Mesendoderm (in vitro differentiated cells): ENCODE data around the gene PRR30.

Experiments
- DNase-seq: peaks from one replicate; pipeline ENCODE4 v3.0.0; 2013
- H2AK5ac ChIP-seq: 2 replicates; pipeline ENCODE4 v1.6.1; 2013; ENCODE audit warnings: low read length, inconsistent platforms
- H2BK120ac ChIP-seq: 2 replicates; pipeline ENCODE4 v1.6.1; 2013; ENCODE audit warnings: low read depth, mild to moderate bottlenecking, low read length, moderate library complexity, mixed read lengths
- H2BK15ac ChIP-seq: replicated peaks from 2 replicates; pipeline ENCODE4 v1.6.1; 2013; ENCODE audit warnings: low read depth, mild to moderate bottlenecking, moderate library complexity
- H2BK5ac ChIP-seq: 2 replicates; pipeline ENCODE4 v1.6.1; 2013; ENCODE audit warnings: low read length, inconsistent platforms
- H3K18ac ChIP-seq: 2 replicates; pipeline ENCODE4 v1.6.1; 2013; ENCODE audit warnings: mild to moderate bottlenecking, low read length, mixed read lengths
- H3K23ac ChIP-seq: one replicate; pipeline ENCODE4 v1.6.1; 2013; ENCODE audit warnings: low read length
- H3K27ac ChIP-seq: 2 replicates; pipeline ENCODE4 v1.5.1; 2013; ENCODE audit warnings: low read depth, mild to moderate bottlenecking, inconsistent platforms, low read length, moderate library complexity
- H3K27me3 ChIP-seq: 2 replicates; pipeline ENCODE4 v1.6.1; 2013; ENCODE audit warnings: low read length, control low read depth, mild to moderate bottlenecking, inconsistent platforms; ENCODE audit not compliant: insufficient read depth, poor library complexity
- H3K36me3 ChIP-seq: 2 replicates; pipeline ENCODE4 v1.6.1; 2013; ENCODE audit warnings: low read length, inconsistent platforms; ENCODE audit not compliant: control insufficient read depth, insufficient read depth
- H3K4ac ChIP-seq: one replicate; pipeline ENCODE4 v1.6.1; 2013; ENCODE audit warnings: low read depth, mild to moderate bottlenecking, low read length, moderate library complexity
- H3K4me1 ChIP-seq: 2 replicates; pipeline ENCODE4 v1.6.1; 2013; ENCODE audit warnings: low read depth, low read length, inconsistent platforms; ENCODE audit not compliant: control insufficient read depth
- H3K4me2 ChIP-seq: 2 replicates; pipeline ENCODE4 v1.6.1; 2013; ENCODE audit warnings: low read length
- H3K4me3 ChIP-seq: 2 replicates; pipeline ENCODE4 v1.5.1; 2013; ENCODE audit warnings: mild to moderate bottlenecking, low read length
- H3K56ac ChIP-seq: one replicate; pipeline ENCODE4 v1.6.1; 2013; ENCODE audit warnings: low read length
- H3K79me1 ChIP-seq: 2 replicates; pipeline ENCODE4 v1.6.1; 2013; ENCODE audit warnings: low read length, inconsistent platforms
- H3K79me2 ChIP-seq: 2 replicates; pipeline ENCODE4 v1.6.1; 2013; ENCODE audit warnings: mild to moderate bottlenecking, low read length; ENCODE audit not compliant: control insufficient read depth, insufficient read depth
- H3K9ac ChIP-seq: 2 replicates; pipeline ENCODE4 v1.6.1; 2013; ENCODE audit warnings: low read length, inconsistent platforms
- H4K5ac ChIP-seq: one replicate; pipeline ENCODE4 v1.6.1; 2013; ENCODE audit warnings: low read length
- H4K8ac ChIP-seq: one replicate; pipeline ENCODE4 v1.6.1; 2013; ENCODE audit warnings: low read depth, mild to moderate bottlenecking, control low read depth, low read length, moderate library complexity
- WGBS: extraction: QIAGEN DNeasy Blood & Tissue Kit; methylation state at CpG from one replicate; pipeline ENCODE4 v1.1.7; 2013; ENCODE audit warnings: low lambda C conversion rate, missing lambda C conversion rate; ENCODE audit not compliant: insufficient coverage; ENCODE audit errors: extremely low coverage; 5-methylcytosine and 5-hydroxymethylcytosine counted together

Gene PRR30

DNA sequence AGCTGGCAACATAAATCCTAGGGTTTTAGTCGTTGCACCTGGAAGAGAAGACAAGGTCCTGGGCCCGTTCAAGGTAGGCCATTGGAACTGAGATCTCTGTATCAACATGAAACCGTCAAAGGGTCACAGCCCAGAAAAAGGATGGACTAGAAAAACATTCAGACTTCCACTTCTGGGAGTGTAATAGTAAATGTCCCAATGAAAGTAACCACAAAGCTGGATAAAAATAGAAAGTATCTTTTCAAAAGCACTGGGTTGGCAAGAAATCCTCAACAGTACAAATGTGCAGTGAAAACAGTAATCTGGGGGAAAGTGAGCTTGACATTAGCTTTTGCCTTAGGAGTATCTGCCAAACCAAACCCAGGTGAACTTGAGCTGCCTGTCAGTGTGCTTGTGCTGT is 33.2 kb downstream of the PRR30 start:
- no peak overlapping the region for H3K9ac ChIP-seq
- H3K27me3 ChIP-seq = no peaks in the 10 kb centered on the region
- no peak overlapping the region for H3K56ac ChIP-seq
- no peaks in the 10 kb centered on the region for H3K4me1 ChIP-seq
- no peak overlapping the region for H2BK5ac ChIP-seq
- H3K18ac ChIP-seq = no peak overlapping the region
- WGBS = no CpG with 5 or more reads among the region's 3 CpGs
- no peak overlapping the region for H4K5ac ChIP-seq
- H4K8ac ChIP-seq = no peak overlapping the region
- no peak overlapping the region for H3K4me3 ChIP-seq
- H2BK120ac ChIP-seq = no peak overlapping the region
- H3K27ac ChIP-seq = no peak overlapping the region
- no peaks in the 10 kb centered on the region for H3K79me2 ChIP-seq
- no peaks in the 10 kb centered on the region for H3K79me1 ChIP-seq
- H3K23ac ChIP-seq = no peak overlapping the region
- H3K36me3 ChIP-seq = no peaks in the 10 kb centered on the region
- H2AK5ac ChIP-seq = no peak overlapping the region
- H3K4me2 ChIP-seq = no peak overlapping the region
- DNase-seq = no peak
- H2BK15ac ChIP-seq = no peak overlapping the region
- no peak overlapping the region for H3K4ac ChIP-seq

DNA sequence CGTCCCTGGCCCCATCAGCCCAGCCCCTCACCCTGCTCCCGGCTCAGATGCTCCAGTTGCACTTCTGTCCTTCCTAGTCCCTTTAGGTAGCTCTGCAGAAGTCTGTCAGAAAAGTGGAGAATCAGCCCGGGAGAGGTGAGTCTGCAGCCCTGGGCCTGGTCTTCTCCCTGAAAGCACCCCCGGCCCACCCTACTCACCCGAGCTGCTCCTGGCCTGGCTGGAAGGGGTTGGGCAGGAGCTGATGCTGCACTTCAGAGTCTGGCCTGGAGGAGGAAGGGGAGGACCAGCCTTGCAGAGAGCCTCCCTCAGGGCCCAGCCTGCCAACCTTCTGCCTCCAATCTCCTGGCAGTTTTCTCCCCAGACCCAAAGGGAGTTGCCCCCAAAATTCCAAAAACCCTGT is 36.9 kb downstream of the PRR30 start:
- Histone ChIP-seq H3K79me1 (no peaks in the 10 kb centered on the region), H3K9ac (no peak overlapping the region), H4K5ac (no peak overlapping the region), H3K4me2 (no peak overlapping the region), H3K23ac (no peak overlapping the region), H3K27me3 (no peaks in the 10 kb centered on the region), H4K8ac (no peak overlapping the region), H3K4ac (no peak overlapping the region), H2BK5ac (no peak overlapping the region), H3K36me3 (no peaks in the 10 kb centered on the region), H3K18ac (no peak overlapping the region), H2AK5ac (no peak overlapping the region), H2BK120ac (no peak overlapping the region), H3K79me2 (no peaks in the 10 kb centered on the region), H3K56ac (no peak overlapping the region), H3K27ac (no peak overlapping the region), H3K4me1 (no peaks in the 10 kb centered on the region), H2BK15ac (no peak overlapping the region), H3K4me3 (no peak overlapping the region)
- DNase-seq = no peak
- no CpG with 5 or more reads among the region's 5 CpGs for WGBS

DNA sequence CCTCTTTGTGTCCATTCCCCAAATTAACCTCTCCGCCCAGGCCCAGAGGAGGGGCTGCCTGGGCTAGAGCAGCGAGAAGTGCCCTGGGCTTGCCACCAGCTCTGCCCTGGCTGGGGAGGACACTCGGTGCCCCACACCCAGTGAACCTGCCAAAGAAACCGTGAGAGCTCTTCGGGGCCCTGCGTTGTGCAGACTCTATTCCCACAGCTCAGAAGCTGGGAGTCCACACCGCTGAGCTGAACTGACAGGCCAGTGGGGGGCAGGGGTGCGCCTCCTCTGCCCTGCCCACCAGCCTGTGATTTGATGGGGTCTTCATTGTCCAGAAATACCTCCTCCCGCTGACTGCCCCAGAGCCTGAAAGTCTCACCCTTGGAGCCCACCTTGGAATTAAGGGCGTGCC is 39.2 kb downstream of the PRR30 start:
- Histone ChIP-seq H2BK15ac (no peak overlapping the region), H3K27me3 (no peaks in the 10 kb centered on the region), H2BK5ac (no peak overlapping the region), H4K5ac (no peak overlapping the region), H3K18ac (no peak overlapping the region), H2AK5ac (no peak overlapping the region), H3K4ac (no peak overlapping the region), H3K79me2 (no peaks in the 10 kb centered on the region), H3K23ac (no peak overlapping the region), H2BK120ac (no peak overlapping the region), H3K4me3 (no peak overlapping the region), H3K4me2 (no peak overlapping the region), H3K9ac (no peak overlapping the region), H3K79me1 (no peaks in the 10 kb centered on the region), H3K56ac (no peak overlapping the region), H3K36me3 (no peaks in the 10 kb centered on the region), H4K8ac (no peak overlapping the region), H3K27ac (no peak overlapping the region), H3K4me1 (no peaks in the 10 kb centered on the region)
- DNase-seq = no peak
- no CpG with 5 or more reads among the region's 10 CpGs for WGBS

DNA sequence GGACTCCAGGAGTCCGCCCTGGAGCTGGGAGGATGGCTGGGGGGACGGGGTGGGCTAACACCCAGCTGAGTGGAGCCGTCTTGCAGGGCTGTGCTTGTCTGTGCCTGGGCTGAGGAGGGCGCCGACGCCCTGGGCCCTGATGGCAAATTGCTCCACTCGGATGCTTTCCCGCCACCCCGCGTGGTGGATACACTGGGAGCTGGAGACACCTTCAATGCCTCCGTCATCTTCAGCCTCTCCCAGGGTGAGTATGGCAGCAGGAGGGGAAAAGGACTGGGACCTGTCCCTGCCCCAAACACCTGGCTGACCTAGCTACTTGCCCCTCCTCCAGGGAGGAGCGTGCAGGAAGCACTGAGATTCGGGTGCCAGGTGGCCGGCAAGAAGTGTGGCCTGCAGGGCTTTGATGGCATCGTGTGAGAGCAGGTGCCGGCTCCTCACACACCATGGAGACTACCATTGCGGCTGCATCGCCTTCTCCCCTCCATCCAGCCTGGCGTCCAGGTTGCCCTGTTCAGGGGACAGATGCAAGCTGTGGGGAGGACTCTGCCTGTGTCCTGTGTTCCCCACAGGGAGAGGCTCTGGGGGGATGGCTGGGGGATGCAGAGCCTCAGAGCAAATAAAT is 39.8 kb downstream of the PRR30 start:
- Histone ChIP-seq H3K18ac (no peak overlapping the region), H3K9ac (no peak overlapping the region), H2BK120ac (no peak overlapping the region), H3K4me3 (no peak overlapping the region), H3K23ac (no peak overlapping the region), H3K4ac (no peak overlapping the region), H2AK5ac (no peak overlapping the region), H3K36me3 (no peaks in the 10 kb centered on the region), H2BK5ac (no peak overlapping the region), H3K79me1 (no peaks in the 10 kb centered on the region), H3K4me1 (no peaks in the 10 kb centered on the region), H3K27me3 (no peaks in the 10 kb centered on the region), H3K79me2 (no peaks in the 10 kb centered on the region), H3K4me2 (no peak overlapping the region), H2BK15ac (no peak overlapping the region), H4K8ac (no peak overlapping the region), H4K5ac (no peak overlapping the region), H3K27ac (no peak overlapping the region), H3K56ac (no peak overlapping the region)
- no CpG with 5 or more reads among the region's 19 CpGs for WGBS
- no peak for DNase-seq

DNA sequence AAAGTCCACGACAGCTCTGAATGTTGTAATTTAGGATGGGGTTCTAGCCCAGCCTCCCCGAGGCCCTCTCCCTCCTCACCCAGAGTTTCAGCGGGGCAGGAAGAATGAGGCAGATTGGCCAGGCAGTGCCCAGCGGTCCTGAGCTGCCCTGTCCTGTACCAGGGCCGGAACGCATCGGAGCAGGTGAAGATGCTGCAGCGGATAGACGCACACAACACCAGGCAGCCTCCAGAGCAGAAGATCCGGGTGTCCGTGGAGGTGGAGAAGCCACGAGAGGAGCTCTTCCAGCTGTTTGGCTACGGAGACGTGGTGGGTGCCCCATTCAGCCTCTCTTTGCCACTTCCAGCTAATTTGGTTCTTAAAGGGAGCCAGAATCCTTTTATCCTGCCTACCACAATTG is 41.9 kb downstream of the PRR30 start:
- H4K5ac ChIP-seq = no peak overlapping the region
- H3K23ac ChIP-seq = no peak overlapping the region
- no peak overlapping the region for H3K27ac ChIP-seq
- H3K4me3 ChIP-seq = no peak overlapping the region
- no peaks in the 10 kb centered on the region for H3K27me3 ChIP-seq
- no peak overlapping the region for H2BK120ac ChIP-seq
- H3K4ac ChIP-seq = no peak overlapping the region
- no peak overlapping the region for H3K56ac ChIP-seq
- H2BK5ac ChIP-seq = no peak overlapping the region
- H3K4me2 ChIP-seq = no peak overlapping the region
- H3K36me3 ChIP-seq = no peaks in the 10 kb centered on the region
- H2AK5ac ChIP-seq = no peak overlapping the region
- H2BK15ac ChIP-seq = no peak overlapping the region
- WGBS = no CpG with 5 or more reads among the region's 14 CpGs
- no peak overlapping the region for H4K8ac ChIP-seq
- H3K18ac ChIP-seq = no peak overlapping the region
- no peaks in the 10 kb centered on the region for H3K4me1 ChIP-seq
- no peaks in the 10 kb centered on the region for H3K79me1 ChIP-seq
- no peak overlapping the region for H3K9ac ChIP-seq
- H3K79me2 ChIP-seq = no peaks in the 10 kb centered on the region
- no peak for DNase-seq

DNA sequence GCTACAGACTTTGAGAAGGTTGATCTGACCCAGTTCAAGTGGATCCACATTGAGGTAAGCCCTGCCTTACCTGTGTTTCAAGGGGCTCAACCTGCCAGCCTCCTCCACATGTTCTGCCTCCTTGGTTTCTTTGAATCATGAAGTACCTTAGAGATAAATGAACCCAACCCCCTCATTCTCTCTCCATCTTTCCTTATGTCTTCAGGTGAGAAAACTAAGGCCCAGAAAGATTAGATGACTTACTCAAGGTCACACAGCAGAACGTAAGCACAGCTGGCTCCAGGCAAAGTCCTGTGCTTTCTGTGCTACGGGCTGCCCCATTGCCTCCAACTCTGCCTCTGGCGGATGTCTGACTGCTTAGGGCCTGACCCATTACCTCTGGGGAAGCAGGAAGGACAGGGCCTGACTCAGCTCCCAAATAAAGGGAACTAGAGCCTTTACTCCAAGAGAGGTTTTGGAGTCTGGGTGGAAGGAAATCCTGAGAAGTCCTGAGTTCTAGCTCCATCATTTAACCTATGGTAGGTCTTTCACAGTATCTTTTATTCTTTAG is 42.4 kb downstream of the PRR30 start:
- Histone ChIP-seq H3K4me1 (no peaks in the 10 kb centered on the region), H3K4me2 (no peak overlapping the region), H3K4ac (no peak overlapping the region), H3K36me3 (no peaks in the 10 kb centered on the region), H3K56ac (no peak overlapping the region), H4K8ac (no peak overlapping the region), H2BK120ac (no peak overlapping the region), H2BK15ac (no peak overlapping the region), H3K4me3 (no peak overlapping the region), H2BK5ac (no peak overlapping the region), H3K27ac (no peak overlapping the region), H3K79me2 (no peaks in the 10 kb centered on the region), H3K27me3 (no peaks in the 10 kb centered on the region), H3K9ac (no peak overlapping the region), H2AK5ac (no peak overlapping the region), H4K5ac (no peak overlapping the region), H3K18ac (no peak overlapping the region), H3K23ac (no peak overlapping the region), H3K79me1 (no peaks in the 10 kb centered on the region)
- no CpG with 5 or more reads among the region's 3 CpGs for WGBS
- DNase-seq = no peak
